ENCODE results near the gene F3.
A peak's percentile ranks its signal among the peaks of the same experiment; 100 is the strongest.

The F3 gene

DNA sequence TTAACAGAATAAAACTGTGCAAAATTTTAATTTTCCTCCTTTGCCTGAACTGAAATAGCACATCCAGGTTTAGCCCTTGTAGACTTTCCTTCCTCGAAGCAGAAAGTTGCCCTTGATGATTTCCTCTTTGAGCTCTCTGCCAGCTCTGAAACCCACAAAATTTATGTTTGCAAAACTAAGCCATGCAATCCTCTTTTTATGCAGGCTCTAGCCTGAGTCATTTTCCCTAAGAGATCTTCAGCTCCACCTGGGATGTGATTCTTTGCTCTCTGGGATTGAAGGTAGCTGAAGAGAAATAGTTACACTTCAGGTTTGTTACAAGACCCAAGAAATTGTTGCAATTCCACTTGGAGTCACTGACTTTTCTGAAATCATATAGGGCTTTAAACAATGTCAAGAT, 1.4 kb upstream of the F3 start:
- H3K4me3 ChIP-seq (replicated peaks; ENCODE audit: low read depth, low read length), result peak overlapping the region; percentile 80
- TF ChIP-seq, protein P1, sequence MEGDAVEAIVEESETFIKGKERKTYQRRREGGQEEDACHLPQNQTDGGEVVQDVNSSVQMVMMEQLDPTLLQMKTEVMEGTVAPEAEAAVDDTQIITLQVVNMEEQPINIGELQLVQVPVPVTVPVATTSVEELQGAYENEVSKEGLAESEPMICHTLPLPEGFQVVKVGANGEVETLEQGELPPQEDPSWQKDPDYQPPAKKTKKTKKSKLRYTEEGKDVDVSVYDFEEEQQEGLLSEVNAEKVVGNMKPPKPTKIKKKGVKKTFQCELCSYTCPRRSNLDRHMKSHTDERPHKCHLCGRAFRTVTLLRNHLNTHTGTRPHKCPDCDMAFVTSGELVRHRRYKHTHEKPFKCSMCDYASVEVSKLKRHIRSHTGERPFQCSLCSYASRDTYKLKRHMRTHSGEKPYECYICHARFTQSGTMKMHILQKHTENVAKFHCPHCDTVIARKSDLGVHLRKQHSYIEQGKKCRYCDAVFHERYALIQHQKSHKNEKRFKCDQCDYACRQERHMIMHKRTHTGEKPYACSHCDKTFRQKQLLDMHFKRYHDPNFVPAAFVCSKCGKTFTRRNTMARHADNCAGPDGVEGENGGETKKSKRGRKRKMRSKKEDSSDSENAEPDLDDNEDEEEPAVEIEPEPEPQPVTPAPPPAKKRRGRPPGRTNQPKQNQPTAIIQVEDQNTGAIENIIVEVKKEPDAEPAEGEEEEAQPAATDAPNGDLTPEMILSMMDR (IDR thresholded peaks at IDR 0.05; ENCODE audit: low read depth, low read length, missing control alignments), result no peak
- DNase-seq (ENCODE audit: extremely low read depth, low read depth), result no peak

DNA sequence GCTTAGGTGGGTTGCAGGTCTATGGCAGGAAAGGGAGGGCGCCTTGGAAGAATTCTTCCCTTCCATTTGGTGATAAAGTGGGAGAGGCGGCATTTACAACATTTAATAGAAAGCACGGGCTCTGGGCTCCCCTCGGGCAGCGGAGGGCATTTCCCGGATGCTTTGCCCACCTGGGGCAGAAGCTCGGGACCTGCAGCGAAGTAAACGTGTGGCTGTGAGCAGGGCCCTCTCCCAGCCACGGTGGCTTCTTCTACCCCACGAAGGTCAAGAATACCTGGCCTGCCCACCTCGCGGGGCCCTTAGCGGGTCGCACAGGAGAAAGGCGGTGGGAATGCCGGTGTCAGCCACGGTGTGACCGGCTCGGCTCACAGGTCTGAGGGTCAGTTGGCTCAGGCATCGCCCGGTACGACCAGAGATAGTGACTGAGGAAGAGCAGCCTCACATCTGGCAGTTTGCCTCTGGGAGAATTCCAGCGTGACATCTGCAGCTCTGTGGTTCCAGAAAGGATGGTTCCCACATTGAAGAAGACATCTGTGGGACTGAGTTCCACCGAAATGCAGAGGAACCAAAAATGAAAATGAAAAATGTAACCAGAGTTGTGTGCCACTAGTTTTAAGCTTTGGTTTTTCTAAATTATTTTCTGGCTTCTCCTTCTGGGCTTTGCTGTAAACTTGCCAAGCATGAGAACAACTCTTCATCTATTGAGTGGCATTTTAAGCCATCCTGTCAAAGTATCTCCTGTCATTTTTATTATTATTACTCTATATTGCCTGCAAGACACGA, 720 bp upstream of the F3 start:
- peak; percentile 75 for DNase-seq (ENCODE audit: extremely low read depth, low read depth)
- TF ChIP-seq, protein P1 (IDR thresholded peaks at IDR 0.05; ENCODE audit: low read depth, low read length, missing control alignments), result no peak
- peak overlapping the region; percentile 80 for H3K4me3 ChIP-seq (replicated peaks; ENCODE audit: low read depth, low read length)

DNA sequence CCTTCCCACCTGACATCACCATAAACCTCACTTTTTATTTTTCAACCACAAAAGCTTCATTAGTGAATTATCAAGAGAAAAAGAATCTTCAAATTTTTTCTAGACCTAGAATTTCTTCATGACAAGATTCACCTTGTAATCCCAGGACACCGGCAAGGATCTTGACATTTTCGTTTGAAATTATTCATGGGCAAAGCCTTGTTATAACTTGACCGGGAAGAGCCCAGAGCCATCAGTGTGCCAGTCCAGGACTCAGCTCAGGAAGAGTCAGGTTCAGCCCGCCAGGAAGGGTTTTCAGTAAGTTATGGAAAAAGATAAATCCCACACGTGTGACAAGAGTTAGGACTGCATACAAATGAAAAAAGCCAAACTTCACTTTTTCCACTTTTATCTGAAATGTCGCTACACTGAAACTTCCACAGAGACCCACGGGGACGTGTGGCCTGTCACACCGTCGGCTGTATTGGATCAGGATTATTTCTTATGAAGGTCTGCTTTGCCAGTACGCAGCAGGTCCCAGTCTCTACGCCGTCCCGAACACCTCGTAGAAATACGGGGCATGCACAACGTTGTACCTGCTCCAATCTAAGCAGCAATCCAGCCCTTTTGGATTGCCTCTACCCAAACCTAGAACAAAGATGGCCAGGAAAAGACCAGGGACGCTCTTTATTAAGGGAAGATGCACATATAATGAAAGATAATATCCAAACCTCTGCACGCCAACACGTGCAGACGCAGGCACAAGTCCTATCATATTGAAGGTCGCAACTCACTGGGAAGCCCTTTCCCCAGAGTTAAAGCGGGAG, 916 bp downstream of the F3 start:
- DNase-seq (ENCODE audit: extremely low read depth, low read depth), result no peak

DNA sequence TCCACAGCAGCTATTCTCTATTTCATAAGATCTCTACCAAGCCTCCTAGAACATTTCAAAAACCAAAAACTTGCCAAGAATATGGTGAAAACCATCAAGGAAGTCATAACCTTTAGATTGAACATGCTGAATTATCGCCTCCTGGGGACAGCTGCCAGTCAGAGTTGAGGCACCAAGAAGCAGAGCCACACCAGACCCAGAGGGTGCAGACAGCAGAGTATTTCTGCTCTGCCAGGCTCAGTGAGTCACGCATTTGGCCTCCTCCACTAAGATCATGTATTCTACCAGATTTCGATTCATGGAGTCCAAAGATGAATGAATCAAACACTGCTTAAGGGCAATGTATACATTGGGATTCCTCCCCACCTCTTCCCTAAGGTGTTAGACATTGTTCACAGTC, 2.1 kb downstream of the F3 start:
- TF ChIP-seq, protein P1 (IDR thresholded peaks at IDR 0.05; ENCODE audit: low read depth, low read length, missing control alignments), result no peak
- peak overlapping the region; percentile 80 for H3K4me3 ChIP-seq (replicated peaks; ENCODE audit: low read depth, low read length)
- DNase-seq (ENCODE audit: extremely low read depth, low read depth), result no peak

More for the DNA sequence above, 916 bp downstream of the F3 start:
- peak overlapping the region; percentile 80 for H3K4me3 ChIP-seq (replicated peaks; ENCODE audit: low read depth, low read length)
- TF ChIP-seq, protein P1 (IDR thresholded peaks at IDR 0.05; ENCODE audit: low read depth, low read length, missing control alignments), result no peak

DNA sequence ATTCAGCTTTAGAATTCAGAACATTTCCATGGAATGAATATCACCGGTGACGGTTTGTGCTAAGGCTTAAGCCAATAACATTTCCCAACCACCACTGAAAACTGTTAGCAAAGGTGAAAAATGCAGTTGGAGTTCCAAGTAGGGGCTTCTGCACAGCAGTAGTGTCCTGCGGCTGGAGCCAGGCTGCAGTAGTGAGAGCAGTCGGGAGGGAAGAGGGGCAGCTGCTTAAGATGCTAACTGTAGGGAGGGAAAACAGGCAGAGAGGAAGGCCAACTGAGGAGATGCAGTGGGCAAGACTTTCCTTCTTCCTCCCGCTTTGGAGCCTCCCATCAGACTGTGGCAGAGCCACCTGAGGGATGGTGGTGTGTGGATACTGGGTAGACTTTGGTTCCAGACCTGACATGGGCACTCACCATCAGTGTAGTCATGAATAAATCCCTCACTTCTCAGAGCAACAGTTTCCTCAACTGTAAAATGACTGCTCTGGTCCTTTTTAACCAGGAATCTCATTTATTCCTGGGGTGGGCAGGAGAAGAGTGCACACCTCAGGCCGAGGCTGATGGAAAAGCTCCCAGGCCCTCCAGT, 3.2 kb downstream of the F3 start:
- DNase-seq (ENCODE audit: extremely low read depth, low read depth), result no peak
- TF ChIP-seq, protein P1 (IDR thresholded peaks at IDR 0.05; ENCODE audit: low read depth, low read length, missing control alignments), result peak; percentile 15
- peak overlapping the region; percentile 80 for H3K4me3 ChIP-seq (replicated peaks; ENCODE audit: low read depth, low read length)

DNA sequence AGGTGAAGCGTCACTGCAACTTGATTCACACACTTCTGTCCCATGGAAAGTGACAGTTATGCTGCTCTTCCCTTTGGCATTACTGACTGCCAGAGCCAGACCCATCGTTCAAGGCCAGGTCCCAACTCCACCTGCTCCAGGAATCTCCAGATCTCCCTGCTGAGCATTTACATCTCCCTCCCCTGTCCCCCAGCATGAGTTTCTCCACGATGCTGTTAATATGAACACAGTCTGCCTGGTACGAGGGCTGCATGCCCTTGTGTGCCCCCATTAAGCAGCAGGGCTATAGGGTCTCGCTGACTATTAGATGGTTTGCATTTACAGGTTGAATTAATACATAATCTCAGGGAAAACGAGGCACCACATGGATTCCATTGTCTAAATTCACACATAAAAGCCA, 4.3 kb downstream of the F3 start:
- no peak for DNase-seq (ENCODE audit: extremely low read depth, low read depth)
- TF ChIP-seq, protein P1 (IDR thresholded peaks at IDR 0.05; ENCODE audit: low read depth, low read length, missing control alignments), result no peak
- no peak overlapping the region for H3K4me3 ChIP-seq (replicated peaks; ENCODE audit: low read depth, low read length)
